Esophagus (tissue), 2 donors: Measurements from ENCODE around the gene MRPL43. TPM values are rescaled to one million over a fixed set of nuclear protein-coding genes. Genes with fewer than 3 reads are reported as not detected.
A peak's percentile ranks its signal among the peaks of the same experiment; 100 is the strongest.

Experiments used
- H3K27ac ChIP-seq, 2 donors: one replicate each; pipeline ENCODE4 v1.5.1; 2013; ENCODE audit warnings: low read depth in 2 of 2, mild to moderate bottlenecking in 2 of 2, inconsistent platforms in 1 of 2, low read length in 1 of 2, moderate library complexity in 1 of 2
- H3K27me3 ChIP-seq, 2 donors: one replicate each; pipeline ENCODE4 v1.6.1; 2013; ENCODE audit warnings: low read length in 2 of 2, control low read depth in 1 of 2, mild to moderate bottlenecking in 1 of 2; ENCODE audit not compliant: insufficient read depth in 2 of 2, control insufficient read depth in 1 of 2
- H3K36me3 ChIP-seq, 2 donors: one replicate each; pipeline ENCODE4 v1.6.1; 2013; ENCODE audit warnings: low read length in 1 of 2; ENCODE audit not compliant: control insufficient read depth in 2 of 2, insufficient read depth in 2 of 2
- H3K4me1 ChIP-seq, 2 donors: one replicate each; pipeline ENCODE4 v1.6.1; 2013; ENCODE audit warnings: low read length in 1 of 2; ENCODE audit not compliant: control insufficient read depth in 2 of 2, insufficient read depth in 2 of 2
- H3K4me3 ChIP-seq, 2 donors: one replicate each; pipeline ENCODE4 v1.5.1; 2013; ENCODE audit warnings: low read length in 2 of 2, mild to moderate bottlenecking in 2 of 2, low read depth in 1 of 2, moderate library complexity in 1 of 2
- H3K9me3 ChIP-seq, 2 donors: one replicate each; pipeline ENCODE4 v1.6.1; 2013; ENCODE audit warnings: mild to moderate bottlenecking in 2 of 2, low read depth in 1 of 2, low read length in 1 of 2, moderate library complexity in 1 of 2; ENCODE audit not compliant: control insufficient read depth in 2 of 2, insufficient read depth in 1 of 2
- WGBS, 2 donors: extraction: QIAGEN DNeasy Blood & Tissue Kit; methylation state at CpG; one replicate each; pipeline ENCODE4 v1.1.7; 2013; 5-methylcytosine and 5-hydroxymethylcytosine counted together
- polyA plus RNA-seq, 2 donors: library from polyadenylated mRNA; stranded (reverse); fragments of 200-250 nt; gene quantifications; one replicate each; pipeline ENCODE4 v1.2.3, GENCODE V29; 2013
- donor health status: healthy with polysubstance abuse.
- donor health status: Bipolar disorder and iron deficiency.

MRPL43 gene
- polyA plus RNA-seq, 2 donors, result 60.6 to 89.1 TPM

DNA sequence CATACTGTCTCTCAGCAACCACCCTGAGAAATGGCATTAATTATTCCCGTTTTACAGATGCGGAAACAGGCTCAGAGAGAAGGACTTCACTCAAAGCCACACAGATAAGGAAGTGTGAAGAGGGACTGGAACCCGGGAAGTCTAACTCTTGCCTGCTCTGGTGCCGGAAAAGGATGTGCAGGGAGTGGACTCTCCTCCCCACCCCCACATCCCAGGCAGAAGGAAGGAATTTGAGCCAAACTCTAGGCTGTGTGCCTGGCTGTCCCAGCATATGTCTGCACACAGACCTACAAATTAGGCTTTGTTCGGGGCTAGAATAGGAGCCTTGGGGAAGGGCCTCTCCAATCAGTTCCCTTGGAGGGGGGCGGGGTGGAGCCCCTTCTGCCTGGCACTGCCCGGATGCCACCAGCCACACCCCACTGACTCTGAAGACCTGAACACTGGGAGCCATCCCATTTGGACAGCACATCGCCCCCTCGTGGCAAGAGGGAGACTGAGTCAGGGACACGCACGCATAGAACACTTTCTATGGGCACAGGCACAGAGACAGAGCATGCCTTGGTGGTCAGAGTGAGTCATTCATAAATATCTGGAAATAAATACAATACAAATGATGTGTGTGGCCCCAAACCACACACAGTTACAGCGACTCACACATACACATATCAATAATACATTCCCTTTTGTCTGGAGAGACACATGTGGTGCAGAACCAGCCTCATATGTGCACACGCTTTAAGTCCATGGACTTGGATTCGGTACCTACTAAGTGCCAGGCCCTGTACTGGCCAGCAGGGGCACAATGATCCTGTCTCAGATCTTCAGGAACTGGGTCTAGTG, 25.4 kb upstream of the MRPL43 start:
- Histone ChIP-seq H3K27me3 (no peaks in the 10 kb centered on the region), H3K4me3 (no peak overlapping the region), H3K36me3 (no peaks in the 10 kb centered on the region), H3K9me3 (no peaks in the 10 kb centered on the region), H3K27ac (peak overlapping the region in 1 of 2 donors; percentile 40), H3K4me1 (peaks cover 4 to 6% of the 10 kb centered on the region in 2 donors)
- WGBS, 2 donors, result 18 to 22% methylated on average over 14 of the region's 14 CpGs

DNA sequence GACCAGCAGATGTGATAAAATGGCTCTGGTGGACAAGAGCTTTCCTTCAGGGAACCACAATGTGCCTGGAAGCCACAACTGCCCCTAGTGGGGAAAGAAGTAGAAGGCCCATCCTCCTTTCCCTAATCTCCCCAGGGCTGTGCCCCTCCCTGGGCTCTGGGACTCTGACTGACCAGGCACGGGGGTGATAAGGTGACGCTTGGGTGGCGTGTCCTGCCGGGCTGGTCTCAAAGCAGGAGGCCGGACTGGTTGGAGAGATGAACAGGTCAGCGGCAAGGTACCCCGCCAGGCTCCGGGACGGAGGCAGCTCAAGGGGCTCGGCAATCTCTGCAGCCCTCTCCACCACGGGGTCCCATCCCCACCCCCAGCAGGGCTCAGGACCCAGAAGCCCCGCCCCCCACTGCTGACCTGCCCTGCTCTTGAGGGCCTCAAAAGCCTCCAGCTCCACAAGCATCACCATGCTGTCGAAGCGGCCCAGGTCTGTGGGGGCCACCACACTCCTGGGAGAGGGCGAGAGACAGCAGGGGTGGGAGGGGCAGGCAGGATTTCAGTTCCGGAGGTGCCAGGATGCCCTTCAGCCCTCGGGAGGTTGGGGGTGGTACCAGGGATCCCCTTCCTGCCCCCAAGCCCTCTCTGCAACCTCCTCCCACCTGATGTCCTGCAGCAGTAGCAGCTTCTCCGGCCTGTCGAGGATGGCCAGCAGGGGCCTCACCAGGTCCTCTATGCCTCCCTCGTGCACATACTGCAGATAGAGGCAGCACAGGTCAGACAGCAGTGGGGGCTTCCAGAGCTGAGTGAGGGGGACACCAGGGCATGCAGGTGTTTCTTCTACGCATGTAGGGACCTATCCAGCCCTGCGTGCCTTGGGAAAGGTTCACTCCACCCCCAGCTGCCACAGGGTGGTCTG, 24.5 kb upstream of the MRPL43 start:
- no peaks in the 10 kb centered on the region for H3K9me3 ChIP-seq
- H3K4me1 ChIP-seq, result peaks cover 4 to 6% of the 10 kb centered on the region in 2 donors
- H3K27ac ChIP-seq, result no peak overlapping the region
- H3K36me3 ChIP-seq, result peaks cover 0 to 3% of the 10 kb centered on the region in 2 donors
- 63 to 65% methylated on average over 21 to 22 of the region's 22 CpGs for WGBS, 2 donors
- H3K27me3 ChIP-seq, result no peaks in the 10 kb centered on the region
- no peak overlapping the region for H3K4me3 ChIP-seq

DNA sequence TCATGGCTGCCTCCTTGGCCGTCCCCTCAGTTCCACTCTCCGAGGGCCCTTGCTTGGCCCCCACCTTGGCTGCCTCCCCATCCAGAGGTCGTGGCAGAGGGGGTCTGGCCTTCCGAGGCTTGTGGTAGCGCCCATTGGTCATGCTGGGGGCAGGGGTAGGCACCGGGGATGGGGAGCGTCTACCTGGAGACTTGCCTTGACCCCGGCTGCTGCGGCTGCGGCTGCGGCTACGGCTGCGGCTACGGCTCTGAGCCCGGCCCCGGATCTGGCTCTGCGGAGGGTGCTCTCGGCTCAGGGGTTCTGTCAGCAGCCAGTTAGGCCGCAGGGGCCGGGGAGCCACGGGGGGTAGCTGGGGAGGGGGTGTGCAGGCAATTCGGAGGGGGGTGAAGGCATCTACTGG, 23.0 kb upstream of the MRPL43 start:
- Histone ChIP-seq H3K9me3 (no peaks in the 10 kb centered on the region), H3K27me3 (no peaks in the 10 kb centered on the region), H3K4me1 (peaks cover 4 to 6% of the 10 kb centered on the region in 2 donors), H3K27ac (no peak overlapping the region), H3K36me3 (peaks cover 0 to 14% of the 10 kb centered on the region in 2 donors), H3K4me3 (no peak overlapping the region)
- WGBS, 2 donors, result 93 to 95% methylated on average over 22 of the region's 22 CpGs

DNA sequence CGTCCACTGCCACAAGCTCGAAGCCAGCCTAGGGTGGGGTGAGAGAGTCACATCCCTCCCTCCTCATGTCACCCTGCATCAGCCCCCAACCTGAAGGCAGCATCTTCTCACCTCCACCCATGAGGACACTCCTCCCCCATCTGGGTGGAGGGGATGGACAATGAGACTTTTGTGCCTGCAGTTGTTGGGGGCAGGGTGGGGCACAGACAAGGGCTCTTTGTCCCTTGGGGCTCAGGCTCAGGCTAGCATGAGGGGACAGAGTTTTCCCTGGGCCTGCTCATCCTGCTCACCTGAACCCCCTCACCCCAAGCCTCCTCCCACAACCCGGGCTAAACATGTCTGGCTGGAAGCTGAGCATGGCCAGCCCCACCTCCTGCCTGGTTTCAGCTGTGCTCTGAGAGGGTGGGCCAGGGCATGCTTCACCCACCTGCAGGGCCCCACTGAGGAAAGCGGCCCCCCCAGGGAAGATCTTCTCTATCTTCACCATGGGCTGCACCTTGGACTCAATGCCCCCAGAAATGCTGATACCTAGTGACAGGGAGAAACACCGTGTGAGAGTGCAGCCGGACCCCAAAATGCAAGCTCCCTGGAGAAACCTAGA, 21.6 kb upstream of the MRPL43 start:
- Histone ChIP-seq H3K4me1 (peaks cover 4 to 6% of the 10 kb centered on the region in 2 donors), H3K27ac (no peak overlapping the region), H3K4me3 (no peak overlapping the region), H3K36me3 (peaks cover under 1 to 20% of the 10 kb centered on the region in 2 donors), H3K9me3 (no peaks in the 10 kb centered on the region), H3K27me3 (no peaks in the 10 kb centered on the region)
- 80% methylated on average over 6 of the region's 6 CpGs for WGBS, 2 donors

DNA sequence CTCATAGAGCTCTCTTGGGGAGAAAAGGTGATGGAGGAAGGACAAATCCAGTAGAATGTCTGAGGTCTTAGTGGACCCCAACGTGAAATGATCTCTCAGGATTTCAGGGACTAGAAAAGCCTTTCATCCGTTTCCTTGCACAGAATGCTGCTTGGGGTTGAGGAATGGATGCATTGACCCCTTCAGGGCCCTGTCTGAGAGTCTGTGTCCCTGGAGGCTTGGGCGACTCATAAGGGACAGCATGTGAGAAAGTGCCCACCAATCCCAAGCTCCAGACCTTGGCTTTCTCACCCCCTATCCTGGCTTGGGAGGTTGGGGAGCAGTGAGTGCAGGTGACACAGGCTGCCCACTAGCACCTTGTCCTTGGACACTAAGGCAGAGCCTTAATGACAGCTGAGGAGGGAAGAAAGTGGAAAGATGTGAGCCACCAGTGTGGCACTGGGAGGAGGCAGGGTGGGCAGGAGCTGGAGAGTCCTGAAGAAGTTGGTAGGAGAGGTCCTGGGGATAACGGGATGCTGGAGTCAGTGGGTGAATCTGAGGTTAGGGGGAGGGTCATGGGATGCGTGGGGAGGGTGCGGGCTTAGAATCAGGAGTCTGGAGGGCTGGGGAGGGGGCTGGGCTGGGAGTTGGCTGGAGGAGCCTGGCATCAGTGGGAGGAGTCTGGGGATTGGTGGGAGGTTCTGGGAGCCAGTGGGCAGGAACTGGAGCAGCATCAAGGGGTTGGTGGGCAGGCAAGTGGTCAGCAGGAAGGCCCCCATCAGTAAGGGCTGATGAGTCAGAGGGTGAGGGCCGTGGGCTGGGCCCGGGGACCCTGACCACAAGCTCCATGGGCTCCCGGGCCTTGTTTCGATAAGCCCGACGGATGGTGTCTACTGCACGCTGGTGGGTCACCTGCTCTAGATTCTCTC, 20.9 kb upstream of the MRPL43 start:
- peaks cover 4 to 5% of the 10 kb centered on the region in 2 donors for H3K4me1 ChIP-seq
- peak overlapping the region in 1 of 2 donors; percentile 16 for H3K27ac ChIP-seq
- no peaks in the 10 kb centered on the region for H3K9me3 ChIP-seq
- WGBS, 2 donors, result 59 to 63% methylated on average over 13 of the region's 13 CpGs
- peaks cover 4 to 26% of the 10 kb centered on the region in 2 donors for H3K36me3 ChIP-seq
- H3K4me3 ChIP-seq, result no peak overlapping the region
- H3K27me3 ChIP-seq, result no peaks in the 10 kb centered on the region

DNA sequence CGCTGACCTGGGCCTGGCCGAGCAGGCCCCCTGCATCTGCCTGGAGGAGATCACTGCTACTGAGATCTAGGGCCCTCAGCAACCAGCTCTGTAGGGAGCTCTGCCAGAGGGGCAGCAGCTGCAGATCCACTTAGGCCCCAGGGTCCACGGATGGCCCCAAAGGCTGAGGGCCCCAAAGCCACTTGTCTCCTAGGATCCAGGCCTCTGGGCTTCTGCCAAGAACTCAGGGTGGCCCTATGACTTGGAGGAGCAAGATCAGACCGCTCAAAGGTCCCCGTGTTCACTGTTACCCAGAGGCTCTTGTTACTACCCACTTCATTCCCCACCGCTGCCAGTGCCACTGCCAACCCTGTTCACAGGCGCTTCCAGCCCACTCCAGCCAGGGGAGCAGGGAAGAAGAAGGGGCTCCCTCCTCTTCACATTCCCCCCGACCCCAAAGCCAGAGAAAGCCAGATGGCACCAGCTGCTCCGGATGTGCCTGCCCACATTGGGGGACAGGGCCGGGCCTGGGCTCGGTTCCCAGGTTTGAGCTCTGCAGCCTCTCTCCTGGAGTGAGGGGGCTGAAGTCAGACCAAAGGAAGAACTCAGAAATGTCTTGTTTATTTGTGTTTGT, 19.9 kb upstream of the MRPL43 start:
- H3K36me3 ChIP-seq, result peaks cover 4 to 31% of the 10 kb centered on the region in 2 donors
- peaks cover 4% of the 10 kb centered on the region in 2 donors for H3K4me1 ChIP-seq
- no peak overlapping the region for H3K4me3 ChIP-seq
- no peaks in the 10 kb centered on the region for H3K9me3 ChIP-seq
- 56 to 68% methylated on average over 11 of the region's 11 CpGs for WGBS, 2 donors
- no peaks in the 10 kb centered on the region for H3K27me3 ChIP-seq
- no peak overlapping the region for H3K27ac ChIP-seq

DNA sequence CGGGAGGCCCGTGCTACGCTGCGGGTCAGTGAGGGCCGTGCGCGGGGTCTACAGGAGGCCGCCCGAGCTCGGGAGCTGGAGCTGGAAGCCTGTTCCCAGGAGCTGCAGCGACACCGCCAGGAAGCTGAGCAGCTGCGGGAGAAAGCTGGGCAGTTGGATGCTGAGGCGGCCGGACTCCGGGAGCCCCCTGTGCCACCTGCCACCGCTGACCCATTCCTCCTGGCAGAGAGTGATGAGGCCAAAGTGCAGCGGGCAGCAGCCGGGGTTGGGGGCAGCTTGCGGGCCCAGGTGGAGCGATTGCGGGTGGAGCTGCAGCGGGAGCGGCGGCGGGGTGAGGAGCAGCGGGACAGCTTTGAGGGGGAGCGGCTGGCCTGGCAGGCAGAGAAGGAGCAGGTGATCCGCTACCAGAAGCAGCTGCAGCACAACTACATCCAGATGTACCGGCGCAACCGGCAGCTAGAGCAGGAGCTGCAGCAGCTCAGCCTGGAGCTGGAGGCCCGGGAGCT, 19.3 kb upstream of the MRPL43 start:
- no peak overlapping the region for H3K27ac ChIP-seq
- no peak overlapping the region for H3K4me3 ChIP-seq
- no peaks in the 10 kb centered on the region for H3K27me3 ChIP-seq
- peaks cover 4% of the 10 kb centered on the region in 2 donors for H3K4me1 ChIP-seq
- H3K36me3 ChIP-seq, result peaks cover 4 to 31% of the 10 kb centered on the region in 2 donors
- H3K9me3 ChIP-seq, result no peaks in the 10 kb centered on the region
- WGBS, 2 donors, result 81 to 83% methylated on average over 33 of the region's 33 CpGs

DNA sequence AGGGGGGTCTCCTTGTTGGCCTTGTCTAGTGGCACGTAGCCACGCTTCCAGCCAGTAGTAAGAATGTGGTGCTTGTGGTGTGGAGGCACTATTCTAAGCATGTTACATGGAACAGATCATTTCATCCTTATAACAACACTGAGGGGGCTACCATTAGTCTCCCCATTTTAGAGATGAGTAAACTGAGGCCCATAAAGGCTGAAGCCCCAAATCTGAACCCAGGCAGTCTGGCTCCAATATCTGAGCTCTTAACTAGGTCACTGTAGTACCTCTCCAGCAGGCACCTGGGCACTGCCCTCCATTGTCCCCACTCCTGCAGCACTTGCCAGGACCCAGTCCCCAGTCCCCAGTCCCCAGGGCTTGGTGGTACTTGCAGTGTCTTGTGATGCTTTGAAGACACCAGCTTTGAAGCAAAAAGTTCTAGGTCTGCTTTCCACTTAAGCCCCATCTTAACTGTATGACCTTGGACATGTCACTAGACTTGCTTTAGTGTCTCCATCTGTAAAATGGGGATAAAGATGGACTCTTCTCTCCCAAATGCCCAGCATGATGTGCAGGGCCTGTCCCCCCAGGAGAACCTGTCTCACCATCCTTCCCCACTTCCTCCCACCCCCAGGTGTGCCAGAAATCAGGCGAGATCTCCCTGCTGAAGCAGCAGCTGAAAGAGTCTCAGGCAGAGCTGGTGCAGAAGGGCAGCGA, 18.7 kb upstream of the MRPL43 start:
- peaks cover 4 to 6% of the 10 kb centered on the region in 2 donors for H3K4me1 ChIP-seq
- no peak overlapping the region for H3K27ac ChIP-seq
- 94 to 95% methylated on average over 4 of the region's 4 CpGs for WGBS, 2 donors
- no peaks in the 10 kb centered on the region for H3K27me3 ChIP-seq
- no peak overlapping the region for H3K4me3 ChIP-seq
- H3K36me3 ChIP-seq, result peaks cover 4 to 31% of the 10 kb centered on the region in 2 donors
- H3K9me3 ChIP-seq, result no peaks in the 10 kb centered on the region
